SU-DHL-6 (cell line): ENCODE results near the gene IFI6.

Experiments used
- H2AFZ ChIP-seq: fragments of 200-600 bp; sonication (generic); 2 replicates; pipeline ENCODE4 v1.6.1; 2014; ENCODE audit warnings: low read depth, mild to moderate bottlenecking, moderate library complexity, mixed read lengths, antibody characterized with exemption, low read length; ENCODE audit not compliant: severe bottlenecking
- H3F3A ChIP-seq: fragments of 200-600 bp; shearing (Covaris generic); 2 replicates; pipeline ENCODE4 v1.6.0; 2016; ENCODE audit warnings: antibody characterized with exemption, mild to moderate bottlenecking; ENCODE audit not compliant: insufficient read depth
- H3K27ac ChIP-seq: fragments of 200-600 bp; sonication (generic); 2 replicates; pipeline ENCODE4 v1.5.1; 2016; ENCODE audit warnings: low read depth, mild to moderate bottlenecking, low read length, moderate library complexity, mixed read lengths
- H3K27me3 ChIP-seq: fragments of 200-600 bp; sonication (generic), shearing (Covaris generic); 2 replicates; pipeline ENCODE4 v1.6.0; 2014; ENCODE audit warnings: mild to moderate bottlenecking, low read length
- H3K36me3 ChIP-seq: fragments of 200-600 bp; sonication (generic); 2 replicates; pipeline ENCODE4 v1.6.1; 2014; ENCODE audit warnings: mild to moderate bottlenecking, low read length, mixed read lengths
- H3K4me2 ChIP-seq: fragments of 300-600, 200-600 bp; shearing (Covaris generic), sonication (generic); 2 replicates; pipeline ENCODE4 v1.6.0; 2014; ENCODE audit warnings: low read length, low read depth, mild to moderate bottlenecking; ENCODE audit not compliant: poor library complexity, severe bottlenecking
- H3K4me3 ChIP-seq: fragments of 200-600 bp; sonication (generic); 2 replicates; pipeline ENCODE4 v1.5.1; 2014; ENCODE audit warnings: antibody characterized with exemption, low read length, mild to moderate bottlenecking, mixed read lengths; ENCODE audit not compliant: insufficient read depth, poor library complexity, severe bottlenecking
- H3K79me2 ChIP-seq: fragments of 200-600 bp; sonication (generic); 2 replicates; pipeline ENCODE4 v1.6.1; 2014; ENCODE audit warnings: mild to moderate bottlenecking, low read length, moderate library complexity; ENCODE audit not compliant: insufficient read depth
- H3K9ac ChIP-seq: fragments of 200-600 bp; sonication (generic); 2 replicates; pipeline ENCODE4 v1.7.0; 2014; ENCODE audit warnings: mild to moderate bottlenecking, low read length
- H3K9me2 ChIP-seq: fragments of 200-600 bp; sonication (generic); replicated peaks from 2 replicates; pipeline ENCODE4 v1.6.1; 2014; ENCODE audit warnings: low read length; ENCODE audit not compliant: insufficient read depth
- H3K9me3 ChIP-seq: fragments of 200-600 bp; sonication (generic); 2 replicates; pipeline ENCODE4 v1.6.1; 2014; ENCODE audit warnings: low read length, mixed read lengths; ENCODE audit not compliant: insufficient read depth
- H4K20me1 ChIP-seq: fragments of 200-600 bp; sonication (generic); 2 replicates; pipeline ENCODE4 v1.6.1; 2014; ENCODE audit warnings: low read depth, mild to moderate bottlenecking, antibody characterized with exemption, low read length, moderate library complexity, mixed read lengths
- EZH2phosphoT487 ChIP-seq: fragments of 200-600 bp; sonication (generic), shearing (Covaris generic); conservative IDR thresholded peaks from 2 replicates; pipeline ENCODE4 v1.6.1; 2018; ENCODE audit warnings: mild to moderate bottlenecking, antibody characterized with exemption, low read length, moderate library complexity, mixed read lengths
- TF ChIP-seq, protein P1 (sequence below): fragments of 200-600 bp; sonication (generic); IDR thresholded peaks from one replicate; pipeline ENCODE4 v1.5.1; 2017; ENCODE audit warnings: antibody characterized with exemption, mild to moderate bottlenecking, low read length, moderate library complexity; ENCODE audit not compliant: insufficient read depth, poor library complexity, severe bottlenecking

IFI6 gene

DNA sequence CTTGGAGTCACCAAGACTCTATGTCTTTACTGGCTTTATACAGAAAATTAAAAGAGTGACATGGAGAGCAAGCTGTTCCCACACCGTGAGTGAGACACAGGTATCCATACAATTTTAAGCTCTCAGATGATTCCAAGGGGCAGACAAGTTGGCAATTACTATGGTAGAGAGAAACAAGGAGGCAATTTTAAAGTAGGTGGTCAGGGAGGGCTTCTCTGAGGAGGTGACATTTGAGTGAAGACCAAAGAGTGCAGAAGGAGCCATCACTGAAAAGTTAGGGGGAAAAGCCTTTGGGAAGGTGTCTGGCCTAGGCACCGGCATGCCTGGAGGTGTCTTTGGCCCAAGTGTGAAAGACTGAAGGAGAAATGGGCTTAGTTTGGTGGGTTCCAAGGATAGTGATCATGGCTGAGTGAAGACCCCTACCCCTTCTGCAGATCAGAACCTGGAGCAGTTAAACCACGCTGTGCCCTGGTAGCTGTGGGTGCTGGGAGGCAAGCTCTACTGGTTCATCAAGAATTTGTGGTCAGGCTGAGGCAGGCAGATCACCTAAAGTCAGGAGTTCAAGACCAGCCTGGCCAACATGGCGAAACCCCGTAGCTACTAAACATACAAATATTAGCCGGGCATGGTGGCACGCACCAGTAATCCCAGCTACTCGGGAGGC is 10.4 kb downstream of the IFI6 start:
- no peak overlapping the region for H3K4me2 ChIP-seq

DNA sequence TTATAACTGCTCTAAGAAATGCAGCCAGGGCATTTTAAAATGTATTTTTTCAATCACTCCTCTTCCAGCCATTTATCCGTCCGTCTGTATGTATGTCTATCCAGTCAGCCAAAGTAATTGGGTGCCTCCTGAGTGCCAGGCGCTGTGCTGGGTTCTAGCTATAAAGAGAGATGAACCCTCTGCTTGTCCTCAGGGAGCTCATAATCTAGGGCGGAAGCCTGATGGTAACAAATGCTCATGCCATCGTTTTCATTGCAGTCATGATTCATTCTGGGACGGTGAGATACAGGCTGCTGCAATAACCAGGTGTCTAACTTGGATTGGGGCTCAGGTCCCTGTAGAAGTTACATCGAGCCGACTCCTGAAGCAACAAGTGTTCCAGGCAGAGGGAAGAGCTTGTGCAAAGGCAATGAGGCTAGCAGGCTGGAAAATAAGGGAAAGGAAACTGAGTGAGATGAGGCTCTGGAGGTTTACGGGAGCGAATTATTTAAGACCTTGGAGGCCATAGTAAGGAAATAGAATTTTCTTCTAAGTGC is 11.6 kb downstream of the IFI6 start:
- Histone ChIP-seq H3F3A (peaks cover 12% of the 10 kb centered on the region), H3K9me3 (no peaks in the 10 kb centered on the region), H3K36me3 (no peaks in the 10 kb centered on the region), H3K9me2 (no peaks in the 10 kb centered on the region), H3K4me2 (peak overlapping the region; percentile 55), H4K20me1 (no peaks in the 10 kb centered on the region), H3K4me3 (peak overlapping the region; percentile 42), H2AFZ (peak overlapping the region; percentile 27), H3K27me3 (no peaks in the 10 kb centered on the region), H3K27ac (peak overlapping the region; percentile 3; the same call in 1 of the 2 replicates), H3K79me2 (no peaks in the 10 kb centered on the region), H3K9ac (peak overlapping the region; percentile 45)
- TF ChIP-seq, protein P1, sequence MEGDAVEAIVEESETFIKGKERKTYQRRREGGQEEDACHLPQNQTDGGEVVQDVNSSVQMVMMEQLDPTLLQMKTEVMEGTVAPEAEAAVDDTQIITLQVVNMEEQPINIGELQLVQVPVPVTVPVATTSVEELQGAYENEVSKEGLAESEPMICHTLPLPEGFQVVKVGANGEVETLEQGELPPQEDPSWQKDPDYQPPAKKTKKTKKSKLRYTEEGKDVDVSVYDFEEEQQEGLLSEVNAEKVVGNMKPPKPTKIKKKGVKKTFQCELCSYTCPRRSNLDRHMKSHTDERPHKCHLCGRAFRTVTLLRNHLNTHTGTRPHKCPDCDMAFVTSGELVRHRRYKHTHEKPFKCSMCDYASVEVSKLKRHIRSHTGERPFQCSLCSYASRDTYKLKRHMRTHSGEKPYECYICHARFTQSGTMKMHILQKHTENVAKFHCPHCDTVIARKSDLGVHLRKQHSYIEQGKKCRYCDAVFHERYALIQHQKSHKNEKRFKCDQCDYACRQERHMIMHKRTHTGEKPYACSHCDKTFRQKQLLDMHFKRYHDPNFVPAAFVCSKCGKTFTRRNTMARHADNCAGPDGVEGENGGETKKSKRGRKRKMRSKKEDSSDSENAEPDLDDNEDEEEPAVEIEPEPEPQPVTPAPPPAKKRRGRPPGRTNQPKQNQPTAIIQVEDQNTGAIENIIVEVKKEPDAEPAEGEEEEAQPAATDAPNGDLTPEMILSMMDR, result no peak
- TF ChIP-seq EZH2phosphoT487, result no peak

More for the DNA sequence above, 10.4 kb downstream of the IFI6 start:
- Histone ChIP-seq H3K9me3 (no peaks in the 10 kb centered on the region), H3F3A (peaks cover 12% of the 10 kb centered on the region), H3K79me2 (no peaks in the 10 kb centered on the region), H3K9ac (no peak overlapping the region), H3K36me3 (no peaks in the 10 kb centered on the region), H3K9me2 (no peaks in the 10 kb centered on the region), H3K27me3 (no peaks in the 10 kb centered on the region), H4K20me1 (no peaks in the 10 kb centered on the region), H2AFZ (no peak overlapping the region), H3K27ac (no peak overlapping the region), H3K4me3 (no peak overlapping the region)
- TF ChIP-seq EZH2phosphoT487, result no peak
- TF ChIP-seq, protein P1, result no peak

DNA sequence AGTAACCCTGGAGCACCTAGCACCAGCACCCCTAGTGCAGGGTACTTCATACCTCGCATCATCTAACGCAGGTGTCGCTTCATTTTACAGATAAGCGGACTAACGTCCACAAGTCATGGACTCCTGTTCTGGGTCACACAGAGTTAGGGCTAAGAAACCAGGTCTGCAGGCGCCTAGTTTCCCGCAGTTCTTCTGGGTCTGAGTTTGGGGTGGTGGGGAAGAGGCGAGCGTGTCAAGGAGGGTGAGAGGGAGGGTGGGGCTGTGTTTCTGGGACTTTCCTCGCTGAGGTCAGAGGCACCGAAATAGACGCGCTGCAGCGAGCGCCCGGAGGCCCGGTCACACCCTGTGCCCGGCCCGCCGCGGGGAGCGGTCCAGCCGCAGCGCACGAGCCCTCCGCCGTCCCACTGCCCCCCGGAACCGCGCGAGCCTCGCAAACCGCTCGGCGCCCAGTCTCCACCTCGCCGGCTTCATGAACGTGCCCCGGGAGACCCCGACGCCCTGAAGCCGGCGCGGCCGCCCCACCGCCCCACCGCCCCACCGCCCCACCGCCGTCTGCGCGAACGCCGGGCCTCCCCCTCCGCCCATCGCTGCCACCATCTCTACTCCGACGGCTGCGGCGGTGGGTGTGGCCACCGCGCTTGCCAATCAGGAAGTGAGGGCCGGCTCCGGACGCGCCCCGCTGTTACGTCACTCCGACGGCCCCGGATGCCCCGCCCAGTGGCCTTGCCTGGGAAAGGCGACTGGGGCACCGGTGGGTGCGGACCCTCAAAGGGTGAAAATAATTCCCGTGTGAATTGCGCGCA is 12.3 kb downstream of the IFI6 start:
- Histone ChIP-seq H3K9ac (peak overlapping the region; percentile 45), H3F3A (peaks cover 12% of the 10 kb centered on the region), H3K27ac (peak overlapping the region; percentile 77)

More for the DNA sequence above, 12.3 kb downstream of the IFI6 start:
- H3K36me3 ChIP-seq, result no peaks in the 10 kb centered on the region
- H3K4me2 ChIP-seq, result peak overlapping the region; percentile 55
- H3K27me3 ChIP-seq, result no peaks in the 10 kb centered on the region
- no peaks in the 10 kb centered on the region for H3K9me2 ChIP-seq
- H3K79me2 ChIP-seq, result no peaks in the 10 kb centered on the region
- no peaks in the 10 kb centered on the region for H3K9me3 ChIP-seq
- peak overlapping the region; percentile 42 for H3K4me3 ChIP-seq
- TF ChIP-seq, protein P1, result no peak
- no peak for TF ChIP-seq EZH2phosphoT487
- H2AFZ ChIP-seq, result peak overlapping the region; percentile 39
- H4K20me1 ChIP-seq, result no peaks in the 10 kb centered on the region
